ENCODE measurements around the gene CHST15. TPM values are rescaled to one million over a fixed set of nuclear protein-coding genes. Genes with fewer than 3 reads are reported as not detected.

The CHST15 gene
- total RNA-seq, 1 donor from 2014 or later: 148 TPM

DNA sequence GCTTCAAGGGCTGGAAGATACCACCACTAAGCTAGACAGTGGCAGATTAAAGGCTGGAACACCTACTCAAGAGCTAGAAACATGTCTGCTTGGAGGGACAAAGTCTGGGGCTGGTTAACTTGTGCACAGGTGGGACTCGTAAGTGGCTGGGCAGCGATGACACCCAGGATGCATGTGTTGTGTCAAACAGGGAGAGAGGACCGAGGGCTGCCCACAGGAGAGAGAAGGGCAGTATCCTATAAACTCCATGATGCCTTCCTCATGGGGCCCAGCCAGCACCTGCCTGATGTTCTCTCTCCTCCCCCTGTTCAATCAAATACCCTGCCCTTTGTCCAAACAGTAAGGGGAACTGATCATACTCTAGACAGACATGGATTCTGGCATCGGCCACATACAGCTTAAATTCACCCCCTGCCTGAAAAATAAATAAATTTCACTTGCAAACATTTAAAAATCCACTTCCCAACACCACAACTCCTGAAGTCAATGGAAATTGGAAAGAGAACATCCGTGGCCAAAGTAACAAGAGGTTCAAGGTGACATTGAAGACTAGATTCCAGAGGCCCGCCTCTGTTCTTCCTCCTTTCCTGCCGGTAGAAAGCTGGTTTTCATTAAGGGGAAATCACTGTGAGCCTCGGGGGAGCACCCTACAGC lies 50.6 kb downstream of the CHST15 start:
- Mint-ChIP-seq H3K27me3 (ENCODE audit: unreplicated experiment) (peaks cover 2% of the 10 kb centered on the region), H3K4me3 (ENCODE audit: unreplicated experiment) (peak overlapping the region; percentile 53), H3K27ac (ENCODE audit: unreplicated experiment) (peak overlapping the region; percentile 52), H3K4me1 (ENCODE audit: unreplicated experiment) (peaks cover 50% of the 10 kb centered on the region), H3K9me3 (ENCODE audit: unreplicated experiment) (no peaks in the 10 kb centered on the region), H3K36me3 (ENCODE audit: low read depth, unreplicated experiment) (peaks cover 68% of the 10 kb centered on the region)
- TF ChIP-seq, protein P1, sequence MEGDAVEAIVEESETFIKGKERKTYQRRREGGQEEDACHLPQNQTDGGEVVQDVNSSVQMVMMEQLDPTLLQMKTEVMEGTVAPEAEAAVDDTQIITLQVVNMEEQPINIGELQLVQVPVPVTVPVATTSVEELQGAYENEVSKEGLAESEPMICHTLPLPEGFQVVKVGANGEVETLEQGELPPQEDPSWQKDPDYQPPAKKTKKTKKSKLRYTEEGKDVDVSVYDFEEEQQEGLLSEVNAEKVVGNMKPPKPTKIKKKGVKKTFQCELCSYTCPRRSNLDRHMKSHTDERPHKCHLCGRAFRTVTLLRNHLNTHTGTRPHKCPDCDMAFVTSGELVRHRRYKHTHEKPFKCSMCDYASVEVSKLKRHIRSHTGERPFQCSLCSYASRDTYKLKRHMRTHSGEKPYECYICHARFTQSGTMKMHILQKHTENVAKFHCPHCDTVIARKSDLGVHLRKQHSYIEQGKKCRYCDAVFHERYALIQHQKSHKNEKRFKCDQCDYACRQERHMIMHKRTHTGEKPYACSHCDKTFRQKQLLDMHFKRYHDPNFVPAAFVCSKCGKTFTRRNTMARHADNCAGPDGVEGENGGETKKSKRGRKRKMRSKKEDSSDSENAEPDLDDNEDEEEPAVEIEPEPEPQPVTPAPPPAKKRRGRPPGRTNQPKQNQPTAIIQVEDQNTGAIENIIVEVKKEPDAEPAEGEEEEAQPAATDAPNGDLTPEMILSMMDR (IDR thresholded peaks at IDR 0.05; ENCODE audit: unreplicated experiment): no peak
- DNase-seq (ENCODE audit: low spot score): no peak

DNA sequence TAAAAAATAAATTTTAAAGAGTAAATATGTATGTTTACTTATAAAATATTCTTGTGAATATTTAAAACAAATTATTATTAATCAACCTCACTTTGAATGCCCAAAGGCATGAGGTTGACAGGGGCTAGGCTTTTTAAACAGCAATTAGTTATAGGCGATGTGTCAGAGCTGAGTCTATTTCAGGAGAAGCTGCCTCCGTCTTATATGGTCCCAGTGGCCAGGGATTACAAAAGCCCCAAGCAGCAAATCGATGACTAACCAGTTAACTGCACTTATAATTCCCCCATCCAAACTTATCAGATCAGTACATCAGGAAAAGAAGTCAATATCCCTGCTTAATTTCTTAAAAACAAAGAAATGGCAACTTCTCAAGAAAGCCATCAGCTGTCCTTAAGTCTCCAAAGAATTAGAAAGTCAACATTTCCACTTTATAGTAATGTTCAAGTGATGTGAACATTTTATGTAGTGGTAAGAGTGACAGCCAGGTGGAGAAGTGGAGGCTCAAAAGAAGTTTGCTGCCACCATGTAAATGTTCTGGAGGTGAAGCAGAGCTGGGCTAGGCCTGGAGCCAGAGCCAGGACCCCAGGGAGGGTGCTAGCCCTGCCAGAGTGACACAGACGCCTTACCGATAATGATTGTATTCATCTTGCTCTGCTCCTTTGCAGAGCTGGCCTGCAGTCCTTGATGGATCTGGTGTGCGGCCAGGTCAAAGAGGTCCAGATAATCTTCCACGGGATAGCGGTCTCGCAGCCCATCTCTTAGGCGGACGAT lies 51.5 kb downstream of the CHST15 start:
- no peak for DNase-seq (ENCODE audit: low spot score)
- Mint-ChIP-seq H3K27ac (ENCODE audit: unreplicated experiment) (no peak overlapping the region), H3K36me3 (ENCODE audit: low read depth, unreplicated experiment) (peaks cover 73% of the 10 kb centered on the region), H3K9me3 (ENCODE audit: unreplicated experiment) (no peaks in the 10 kb centered on the region), H3K27me3 (ENCODE audit: unreplicated experiment) (peaks cover 2% of the 10 kb centered on the region), H3K4me3 (ENCODE audit: unreplicated experiment) (peak overlapping the region; percentile 42), H3K4me1 (ENCODE audit: unreplicated experiment) (peaks cover 48% of the 10 kb centered on the region)
- TF ChIP-seq, protein P1 (IDR thresholded peaks at IDR 0.05; ENCODE audit: unreplicated experiment): no peak

DNA sequence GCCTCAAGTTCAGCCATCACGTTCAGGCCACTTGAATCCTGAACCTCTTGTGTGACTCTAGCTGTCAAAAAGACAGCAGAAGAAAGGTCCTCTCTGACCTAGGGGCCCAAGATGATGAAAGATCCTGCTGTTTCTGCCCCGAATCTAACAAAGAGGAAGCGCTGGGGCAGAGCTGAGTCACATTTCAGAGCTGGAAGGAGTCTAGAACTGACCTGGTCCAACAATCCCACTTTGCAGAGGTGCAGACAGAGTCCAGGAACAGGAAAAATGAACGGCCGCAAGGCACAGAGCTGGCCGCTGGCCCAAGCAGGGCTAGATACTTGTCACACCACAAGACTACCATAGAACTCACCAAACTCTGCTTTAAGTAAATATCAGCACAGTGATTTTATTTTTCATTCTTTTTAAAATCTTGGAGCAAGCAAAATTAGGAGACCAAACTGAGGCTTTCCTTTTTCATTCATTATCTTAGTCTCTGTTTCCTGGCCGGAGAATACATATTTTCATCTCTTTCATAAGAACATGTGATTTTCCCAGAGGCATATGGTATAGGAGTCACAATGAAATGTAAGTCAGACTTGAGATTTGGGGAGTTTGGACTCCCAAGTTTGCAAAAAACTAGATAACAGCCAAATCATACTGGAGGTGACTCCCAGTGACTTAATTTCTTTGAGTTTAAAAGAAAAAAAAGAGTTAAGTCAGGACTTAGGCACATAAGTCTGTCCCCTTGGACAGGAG lies 52.8 kb downstream of the CHST15 start:
- Mint-ChIP-seq H3K27me3 (ENCODE audit: unreplicated experiment) (peaks cover 5% of the 10 kb centered on the region), H3K9me3 (ENCODE audit: unreplicated experiment) (no peaks in the 10 kb centered on the region), H3K36me3 (ENCODE audit: low read depth, unreplicated experiment) (peaks cover 74% of the 10 kb centered on the region), H3K27ac (ENCODE audit: unreplicated experiment) (no peak overlapping the region), H3K4me1 (ENCODE audit: unreplicated experiment) (peaks cover 39% of the 10 kb centered on the region), H3K4me3 (ENCODE audit: unreplicated experiment) (no peak overlapping the region)
- TF ChIP-seq, protein P1 (IDR thresholded peaks at IDR 0.05; ENCODE audit: unreplicated experiment): no peak
- DNase-seq (ENCODE audit: low spot score): no peak

DNA sequence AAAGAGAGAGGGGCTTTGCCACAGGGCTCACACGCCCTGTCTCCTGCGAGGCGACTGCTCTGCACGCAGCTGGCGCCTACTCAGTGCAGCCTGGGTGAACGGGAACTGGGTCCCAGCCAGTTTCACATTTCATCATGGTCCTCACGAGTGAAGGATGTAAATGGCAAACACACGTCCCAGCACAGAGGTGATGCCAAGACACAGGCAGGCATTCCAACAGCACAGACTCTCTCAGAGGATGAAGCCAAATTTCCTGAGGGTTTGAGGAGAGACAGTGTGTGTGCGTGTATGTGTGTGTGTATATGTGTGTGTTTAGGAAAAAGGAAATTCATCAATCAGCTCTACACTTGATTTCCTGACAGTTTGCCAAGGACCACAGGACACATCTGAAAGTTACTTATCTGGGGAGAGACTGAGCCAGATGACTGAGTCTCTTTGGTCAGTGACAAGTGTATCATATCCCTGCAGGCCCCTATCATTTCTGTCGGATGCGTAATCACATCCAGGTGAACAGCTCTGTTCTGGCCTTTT lies 53.9 kb downstream of the CHST15 start:
- no peaks in the 10 kb centered on the region for H3K9me3 Mint-ChIP-seq (ENCODE audit: unreplicated experiment)
- H3K4me3 Mint-ChIP-seq (ENCODE audit: unreplicated experiment): no peak overlapping the region
- no peak overlapping the region for H3K27ac Mint-ChIP-seq (ENCODE audit: unreplicated experiment)
- H3K4me1 Mint-ChIP-seq (ENCODE audit: unreplicated experiment): peaks cover 33% of the 10 kb centered on the region
- H3K27me3 Mint-ChIP-seq (ENCODE audit: unreplicated experiment): peaks cover 5% of the 10 kb centered on the region
- no peak for DNase-seq (ENCODE audit: low spot score)
- peaks cover 66% of the 10 kb centered on the region for H3K36me3 Mint-ChIP-seq (ENCODE audit: low read depth, unreplicated experiment)
- TF ChIP-seq, protein P1 (IDR thresholded peaks at IDR 0.05; ENCODE audit: unreplicated experiment): no peak

Data from endothelial cell (in vitro differentiated cells).